Thoracic aorta (tissue), 2 donors: ENCODE measurements around the gene TFG. TPM values are rescaled to one million over a fixed set of nuclear protein-coding genes. Genes with fewer than 3 reads are reported as not detected.

ENCODE experiments used
- ATAC-seq: fragments of 150-250 bp; one replicate; pipeline ENCODE4 v1.8.0; 2017; ENCODE audit warnings: low read depth; ENCODE audit not compliant: insufficient number of reproducible peaks, low FRiP score
- DNase-seq: peaks from one replicate; pipeline ENCODE4 v3.0.0-alpha.2; 2020; ENCODE audit warnings: low spot score
- H3K27ac ChIP-seq, 2 donors: fragments of 200-600 bp; sonication (generic); 1 replicate in 1 of 2; 2 replicates in 1 of 2; pipeline ENCODE4 v1.5.1; 2016; ENCODE audit warnings: mild to moderate bottlenecking in 2 of 2, moderate library complexity in 2 of 2
- H3K27me3 ChIP-seq: fragments of 200-600 bp; sonication (generic); replicated peaks from 2 replicates; pipeline ENCODE4 v1.6.0; 2016; ENCODE audit warnings: mild to moderate bottlenecking; ENCODE audit not compliant: insufficient read depth
- H3K36me3 ChIP-seq: fragments of 200-600 bp; sonication (generic); one replicate; pipeline ENCODE4 v1.5.1; 2016
- H3K4me1 ChIP-seq, 2 donors: fragments of 200-600 bp; sonication (generic); 1 replicate in 1 of 2; 2 replicates in 1 of 2; pipeline versions ENCODE4 v1.5.1 to v1.6.0; 2016; ENCODE audit warnings: low read depth in 2 of 2, mild to moderate bottlenecking in 1 of 2; ENCODE audit not compliant: control insufficient read depth in 1 of 2
- H3K4me3 ChIP-seq: fragments of 200-600 bp; sonication (generic); 2 replicates; pipeline ENCODE4 v1.5.1; 2016; ENCODE audit warnings: mild to moderate bottlenecking
- H3K9me3 ChIP-seq: fragments of 200-600 bp; sonication (generic); 2 replicates; pipeline ENCODE4 v1.5.1; 2016
- total RNA-seq, 2 donors: library from RNA; depleted of rRNA; stranded (reverse); fragments of >200 nt; gene quantifications; one replicate each; pipeline versions ENCODE4 v1.1.0 to v1.2.3, GENCODE V29; 2016
- TF ChIP-seq, protein P1 (sequence below): fragments of 200-600 bp; sonication (generic); IDR thresholded peaks from one replicate; pipeline ENCODE4 v1.5.1; 2019; ENCODE audit warnings: antibody characterized with exemption

Gene TFG
- total RNA-seq, 2 donors from 2014 or later: 70.1 to 86.7 TPM

DNA sequence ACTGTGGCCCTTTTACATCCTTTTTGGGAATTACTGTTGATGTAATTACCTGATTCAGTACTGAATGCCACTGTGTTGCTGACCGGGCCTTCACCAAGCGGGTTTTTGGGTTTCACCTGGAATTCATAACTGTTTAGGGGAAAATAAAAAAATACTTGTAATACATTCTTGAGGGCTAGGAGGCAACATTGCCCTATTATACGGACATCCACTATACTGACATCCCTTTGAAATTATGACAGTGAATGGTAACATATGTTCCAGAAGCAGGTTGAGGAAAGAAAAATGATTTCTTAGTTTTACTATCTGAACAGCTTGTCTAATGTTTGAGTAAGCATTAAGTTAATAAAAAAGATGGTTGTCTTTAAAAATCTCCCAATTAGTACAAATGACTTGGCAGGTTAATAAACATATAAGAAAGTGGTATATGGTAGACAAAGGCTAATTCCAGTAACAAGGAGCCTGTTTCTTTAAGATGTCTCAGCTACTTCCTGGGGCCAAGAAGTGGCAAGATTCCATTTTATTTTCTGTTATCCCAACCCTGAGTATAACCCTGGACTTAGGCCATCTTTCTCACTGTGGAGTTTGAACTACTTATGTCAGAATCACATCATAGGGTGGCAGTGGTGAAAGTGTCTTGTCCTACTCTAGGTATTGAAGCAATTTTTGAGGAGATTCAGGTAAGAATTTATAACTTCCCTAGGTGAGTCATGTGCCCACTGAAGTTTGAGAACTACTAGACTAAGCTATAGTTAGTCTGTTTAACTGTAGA is 45.5 kb downstream of the TFG start:
- ATAC-seq (no peak), DNase-seq (no peak)
- Histone ChIP-seq H3K27me3 (no peaks in the 10 kb centered on the region), H3K9me3 (no peaks in the 10 kb centered on the region), H3K4me3 (no peak overlapping the region), H3K4me1 (peaks cover 8 to 49% of the 10 kb centered on the region in 2 donors), H3K36me3 (peaks cover 8% of the 10 kb centered on the region), H3K27ac (peak overlapping the region in 1 of 2 donors; percentile 35)
- TF ChIP-seq, protein P1, sequence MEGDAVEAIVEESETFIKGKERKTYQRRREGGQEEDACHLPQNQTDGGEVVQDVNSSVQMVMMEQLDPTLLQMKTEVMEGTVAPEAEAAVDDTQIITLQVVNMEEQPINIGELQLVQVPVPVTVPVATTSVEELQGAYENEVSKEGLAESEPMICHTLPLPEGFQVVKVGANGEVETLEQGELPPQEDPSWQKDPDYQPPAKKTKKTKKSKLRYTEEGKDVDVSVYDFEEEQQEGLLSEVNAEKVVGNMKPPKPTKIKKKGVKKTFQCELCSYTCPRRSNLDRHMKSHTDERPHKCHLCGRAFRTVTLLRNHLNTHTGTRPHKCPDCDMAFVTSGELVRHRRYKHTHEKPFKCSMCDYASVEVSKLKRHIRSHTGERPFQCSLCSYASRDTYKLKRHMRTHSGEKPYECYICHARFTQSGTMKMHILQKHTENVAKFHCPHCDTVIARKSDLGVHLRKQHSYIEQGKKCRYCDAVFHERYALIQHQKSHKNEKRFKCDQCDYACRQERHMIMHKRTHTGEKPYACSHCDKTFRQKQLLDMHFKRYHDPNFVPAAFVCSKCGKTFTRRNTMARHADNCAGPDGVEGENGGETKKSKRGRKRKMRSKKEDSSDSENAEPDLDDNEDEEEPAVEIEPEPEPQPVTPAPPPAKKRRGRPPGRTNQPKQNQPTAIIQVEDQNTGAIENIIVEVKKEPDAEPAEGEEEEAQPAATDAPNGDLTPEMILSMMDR: no peak

DNA sequence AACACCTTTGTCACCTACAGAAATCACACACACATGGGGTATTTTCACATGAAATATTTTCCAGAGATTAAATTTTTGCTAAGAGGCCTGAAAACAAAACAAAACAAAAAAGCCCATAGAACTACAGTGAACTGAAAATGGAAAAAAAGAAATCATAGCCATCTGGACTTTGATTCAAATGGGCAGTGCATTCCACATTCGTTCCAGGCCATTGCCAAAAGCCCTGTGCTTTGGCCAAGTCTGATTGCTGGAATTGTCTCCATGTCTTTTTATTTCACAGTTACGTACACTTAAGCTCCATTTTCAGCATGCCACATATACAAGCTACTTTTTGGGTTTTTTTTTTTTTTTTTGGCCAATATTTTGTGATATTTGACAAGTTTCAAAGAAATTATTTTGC is 47.1 kb downstream of the TFG start:
- no peak overlapping the region for H3K4me3 ChIP-seq
- peak; percentile 52 for ATAC-seq

DNA sequence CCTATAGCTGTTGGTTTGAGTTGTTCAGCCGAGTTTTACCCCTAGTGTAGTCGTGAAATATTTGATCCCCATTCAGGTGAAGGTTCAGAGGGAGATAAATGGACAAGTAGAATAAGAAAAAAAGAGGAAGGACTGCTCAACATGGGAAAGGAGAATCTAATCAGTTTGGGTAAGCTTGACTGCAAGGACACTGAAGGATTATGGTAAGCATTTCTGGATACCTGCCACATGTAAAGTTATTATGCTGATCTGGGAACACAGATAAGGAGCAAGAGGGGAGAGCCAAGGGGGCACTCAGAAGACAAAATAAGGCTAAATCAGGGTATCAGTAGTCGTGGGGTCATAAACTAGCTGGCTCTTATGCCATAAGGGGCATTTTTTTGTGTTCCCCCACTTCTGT is 49.9 kb downstream of the TFG start:
- TF ChIP-seq, protein P1: no peak
- DNase-seq (no peak), ATAC-seq (no peak)
- H3K4me3 ChIP-seq: no peak overlapping the region
- peaks cover 12 to 49% of the 10 kb centered on the region in 2 donors for H3K4me1 ChIP-seq
- no peaks in the 10 kb centered on the region for H3K27me3 ChIP-seq
- peak overlapping the region; percentile 9 to 36 for H3K27ac ChIP-seq
- no peaks in the 10 kb centered on the region for H3K9me3 ChIP-seq
- H3K36me3 ChIP-seq: no peaks in the 10 kb centered on the region

More for the DNA sequence above, 47.1 kb downstream of the TFG start:
- Histone ChIP-seq H3K9me3 (no peaks in the 10 kb centered on the region), H3K36me3 (peaks cover 5% of the 10 kb centered on the region), H3K27me3 (no peaks in the 10 kb centered on the region), H3K27ac (peak overlapping the region in 1 of 2 donors; percentile 35), H3K4me1 (peaks cover 12 to 58% of the 10 kb centered on the region in 2 donors)
- TF ChIP-seq, protein P1: no peak
- no peak for DNase-seq

DNA sequence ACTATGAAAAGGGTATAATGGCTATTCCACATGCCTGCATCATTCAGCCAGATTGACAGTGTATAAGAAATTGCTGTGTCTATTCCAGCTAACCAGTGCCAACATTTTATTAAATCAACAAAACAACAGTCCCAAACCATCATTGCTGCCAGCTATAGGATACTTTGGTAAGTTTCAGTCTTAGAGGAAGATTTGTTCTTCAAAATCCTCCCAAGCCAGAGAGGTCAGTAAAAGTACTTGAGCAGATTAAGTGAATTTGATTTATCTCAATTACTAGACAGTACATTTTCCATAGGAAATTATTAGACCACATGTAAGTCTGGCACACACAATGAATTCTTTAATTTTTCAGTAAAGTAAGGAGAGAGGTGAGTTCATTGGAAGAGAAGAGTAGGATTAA is 50.7 kb downstream of the TFG start:
- Histone ChIP-seq H3K9me3 (no peaks in the 10 kb centered on the region), H3K27ac (no peak overlapping the region), H3K27me3 (no peaks in the 10 kb centered on the region), H3K4me3 (no peak overlapping the region), H3K36me3 (no peaks in the 10 kb centered on the region), H3K4me1 (peaks cover 12 to 41% of the 10 kb centered on the region in 2 donors)
- no peak for DNase-seq
- no peak for ATAC-seq
- TF ChIP-seq, protein P1: no peak

DNA sequence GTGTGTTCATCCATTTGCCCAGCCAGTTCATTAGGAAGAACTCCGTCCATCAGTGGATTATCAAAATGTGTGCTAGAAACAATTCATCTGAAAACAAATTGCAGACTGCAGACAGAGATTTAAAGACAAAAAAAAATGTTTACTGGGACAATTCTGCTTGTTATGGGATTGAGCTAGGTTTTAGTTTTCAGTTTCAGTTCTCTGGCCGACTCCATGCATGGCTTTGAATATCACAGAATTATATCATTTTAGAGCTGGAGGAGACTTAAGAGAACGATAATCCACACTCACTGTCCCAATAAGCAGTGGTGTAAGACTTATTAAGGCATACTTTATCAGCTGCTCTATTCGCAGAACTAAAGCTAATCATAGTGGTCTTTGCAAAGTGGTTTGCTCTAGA is 51.1 kb downstream of the TFG start:
- ATAC-seq (no peak), DNase-seq (no peak)
- TF ChIP-seq, protein P1: no peak
- Histone ChIP-seq H3K27me3 (no peaks in the 10 kb centered on the region), H3K4me3 (peak overlapping the region; percentile 18), H3K27ac (no peak overlapping the region), H3K9me3 (no peaks in the 10 kb centered on the region), H3K36me3 (no peaks in the 10 kb centered on the region), H3K4me1 (peaks cover 12 to 36% of the 10 kb centered on the region in 2 donors)
